Measurements from ENCODE around the gene IMMP2L.
"Not testable (repeated sequence)": the region's sequence is repeated elsewhere in the genome, so short reads cannot be mapped to it uniquely, and the experiment has no call there.

IMMP2L gene

DNA sequence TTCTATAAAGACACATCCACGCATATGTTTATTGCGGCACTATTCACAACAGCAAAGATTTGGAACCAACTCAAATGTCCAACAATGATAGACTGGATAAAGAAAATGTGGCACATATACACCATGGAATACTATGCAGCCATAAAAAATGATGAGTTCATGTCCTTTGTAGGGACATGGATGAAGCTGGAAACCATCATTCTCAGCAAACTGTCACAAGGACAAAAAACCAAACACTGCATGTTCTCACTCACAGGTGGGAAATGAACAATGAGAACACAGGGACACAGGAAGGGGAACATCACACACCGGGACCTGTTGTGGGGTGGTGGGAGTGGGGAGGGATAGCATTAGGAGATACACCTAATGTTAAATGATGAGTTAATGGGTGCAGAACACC, 238.6 kb downstream of the IMMP2L start:
- DNase-seq = not testable (repeated sequence)

GRCh38 chr7:111320133-111320532, 242.2 kb downstream of the IMMP2L start:
- no peak for DNase-seq

DNA sequence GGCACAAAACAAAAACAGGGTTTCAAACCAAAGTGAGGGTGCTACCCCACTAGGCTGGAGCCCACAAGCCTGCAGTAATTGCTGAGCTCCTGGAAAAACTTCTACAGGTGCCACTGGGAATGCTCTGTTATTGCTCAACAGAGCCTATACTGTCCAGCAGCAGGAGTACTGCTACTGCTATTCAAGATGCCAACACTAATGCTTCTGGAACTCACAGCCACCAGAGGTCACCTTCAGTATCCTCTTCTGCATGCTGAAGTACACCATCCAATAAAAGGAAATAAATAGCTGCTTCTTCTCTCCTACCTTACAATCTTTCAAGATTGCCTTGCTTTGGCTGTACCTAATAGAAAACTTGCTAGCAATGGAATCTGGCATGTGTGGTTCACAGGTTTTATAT, 249.3 kb downstream of the IMMP2L start:
- DNase-seq = no peak

- DNase-seq = no peak
These were observed 253.6 kb downstream of the IMMP2L start for GRCh38 chr7:111308691-111309090.

- no peak for DNase-seq
These were observed 260.4 kb downstream of the IMMP2L start for GRCh38 chr7:111301891-111302290.

GRCh38 chr7:111294494-111294893, 267.8 kb downstream of the IMMP2L start:
- DNase-seq = no peak

DNA sequence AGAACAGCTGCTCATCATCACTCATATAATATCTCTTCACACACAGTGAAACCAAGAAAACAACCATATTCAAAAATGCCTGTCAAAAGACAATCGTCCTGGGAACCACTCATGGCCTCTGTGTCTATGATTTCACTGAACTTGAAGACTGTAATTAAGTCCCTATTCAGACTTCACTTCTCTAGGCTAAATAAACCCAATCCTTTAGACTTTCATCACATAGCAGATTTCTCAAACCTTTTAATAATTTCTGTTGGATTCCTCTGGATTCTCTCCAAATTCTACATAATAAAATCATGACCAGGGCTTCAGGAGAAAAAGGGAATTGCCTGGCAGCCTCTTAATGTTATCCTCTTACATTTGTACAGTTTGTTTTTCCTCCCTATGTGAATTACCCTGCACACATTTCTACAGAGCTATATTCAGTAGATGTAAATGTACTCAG, 270.2 kb downstream of the IMMP2L start:
- DNase-seq = peak; percentile 76

DNA sequence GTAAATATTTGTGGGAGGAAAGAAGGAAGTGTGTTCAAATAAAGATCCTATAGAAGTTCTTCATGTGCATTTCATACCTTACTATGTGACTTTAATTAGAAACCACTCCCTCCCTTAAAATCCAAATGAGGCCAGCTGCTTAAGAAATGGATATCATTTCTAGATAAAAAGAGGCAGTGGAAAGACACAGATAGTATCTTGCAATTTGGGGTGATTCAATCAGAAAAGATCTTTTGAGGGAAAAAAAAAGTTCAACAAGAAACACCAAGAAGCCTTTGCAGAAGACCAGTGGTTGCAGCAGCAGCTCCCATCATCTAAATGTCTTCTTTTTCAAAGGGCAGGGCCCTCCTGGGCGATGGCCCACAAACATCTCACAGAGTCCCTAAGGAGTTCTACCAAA, 271.3 kb downstream of the IMMP2L start:
- no peak for DNase-seq

GRCh38 chr7:111290419-111290818, 271.9 kb downstream of the IMMP2L start:
- DNase-seq = no peak

DNA sequence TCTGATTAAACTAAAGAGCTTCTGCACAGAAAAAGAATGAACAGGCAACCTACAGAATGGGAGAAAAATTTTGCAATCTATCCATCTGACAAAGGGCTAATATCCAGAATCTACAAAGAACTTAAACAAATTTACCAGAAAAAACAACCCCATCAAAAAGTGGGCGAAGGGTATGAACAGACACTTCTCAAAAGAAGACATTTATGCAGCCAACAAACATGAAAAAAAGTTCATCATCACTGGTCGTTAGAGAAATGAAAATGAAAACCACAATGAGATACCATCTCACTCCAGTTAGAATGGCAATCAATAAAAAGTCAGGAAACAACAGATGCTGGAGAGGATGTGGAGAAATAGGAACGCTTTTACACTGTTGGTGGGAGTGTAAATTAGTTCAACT, 273.9 kb downstream of the IMMP2L start:
- DNase-seq = not testable (repeated sequence)

- no peak for DNase-seq
These were observed 279.7 kb downstream of the IMMP2L start for GRCh38 chr7:111282626-111283025.

GRCh38 chr7:111274857-111275256, 287.4 kb downstream of the IMMP2L start:
- no peak for DNase-seq

DNA sequence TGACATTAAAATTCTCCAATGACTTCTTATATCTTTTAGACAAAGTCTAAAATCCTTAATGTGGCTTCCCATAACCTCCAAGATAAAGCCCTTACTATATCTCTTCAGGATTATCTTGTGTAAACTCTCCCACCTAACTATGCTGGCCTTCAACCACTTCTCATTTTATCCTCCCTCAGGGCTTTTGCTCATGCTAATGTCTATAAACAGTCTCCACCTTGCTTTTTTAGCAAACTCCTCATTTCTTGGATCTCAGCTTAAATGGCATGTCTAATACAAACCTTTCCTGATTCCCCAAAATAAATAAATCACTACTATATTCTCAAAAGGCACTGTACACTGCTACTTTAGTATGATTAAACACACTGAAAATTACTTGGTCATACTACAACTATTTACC, 290.2 kb downstream of the IMMP2L start:
- DNase-seq = no peak

- not testable (repeated sequence) for DNase-seq
These were observed 291.5 kb downstream of the IMMP2L start for GRCh38 chr7:111270794-111271193.

DNA sequence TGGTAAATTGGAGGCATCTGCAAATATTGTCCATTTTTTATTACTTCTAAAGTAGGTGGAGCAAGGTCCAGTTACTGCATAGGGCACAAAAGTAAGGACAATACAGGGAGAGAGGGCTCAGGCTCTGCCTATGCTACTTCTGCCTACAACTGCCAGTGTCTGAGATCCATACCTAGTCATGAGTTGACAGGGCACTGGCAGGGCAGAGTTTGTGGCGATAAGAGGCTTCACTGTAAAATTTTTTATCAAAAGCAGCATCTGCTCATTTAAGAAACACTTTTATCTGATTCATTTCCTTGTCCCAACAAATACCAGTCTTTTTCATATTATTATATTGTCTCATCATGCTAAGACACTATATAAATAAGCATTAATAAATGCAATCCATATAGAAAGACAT, 293.4 kb downstream of the IMMP2L start:
- no peak for DNase-seq

DNA sequence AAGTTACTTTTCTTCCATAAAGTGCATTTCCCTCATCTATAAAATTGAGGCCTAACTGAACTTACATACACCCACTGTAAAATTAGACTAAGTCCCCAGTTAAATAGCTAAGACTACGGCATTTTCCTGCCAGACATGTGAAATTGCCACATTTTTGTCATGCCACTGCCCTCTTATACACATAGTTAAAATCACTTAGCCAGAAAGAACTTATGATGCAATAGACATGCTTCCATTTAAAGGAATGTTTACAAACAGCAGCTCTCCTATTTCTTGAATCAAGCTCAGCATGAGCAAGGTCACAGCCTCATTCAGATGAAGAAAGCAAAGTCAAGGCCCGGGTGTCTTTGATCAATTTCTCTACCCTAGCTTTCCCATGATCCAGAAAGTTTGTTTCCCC, 295.7 kb downstream of the IMMP2L start:
- DNase-seq = no peak

DNA sequence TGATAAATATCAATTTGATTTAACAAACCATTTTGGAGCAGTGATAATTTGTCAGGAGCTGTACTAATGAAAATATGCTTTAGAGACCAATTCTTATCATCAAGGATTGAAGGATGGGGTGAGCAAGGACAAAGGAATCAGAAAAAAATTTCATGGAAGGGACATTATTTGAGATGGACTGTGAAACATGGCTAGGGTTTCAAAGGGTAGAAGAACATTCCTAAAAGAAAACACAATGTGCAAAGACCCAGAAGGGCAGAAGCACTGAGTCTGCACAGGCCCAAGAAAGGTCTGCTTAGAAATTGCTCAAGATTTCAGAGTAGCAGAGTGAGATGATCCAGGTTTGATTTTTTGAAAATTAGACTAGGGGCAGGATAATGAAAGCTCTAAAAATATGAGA, 296.9 kb downstream of the IMMP2L start:
- no peak for DNase-seq

DNA sequence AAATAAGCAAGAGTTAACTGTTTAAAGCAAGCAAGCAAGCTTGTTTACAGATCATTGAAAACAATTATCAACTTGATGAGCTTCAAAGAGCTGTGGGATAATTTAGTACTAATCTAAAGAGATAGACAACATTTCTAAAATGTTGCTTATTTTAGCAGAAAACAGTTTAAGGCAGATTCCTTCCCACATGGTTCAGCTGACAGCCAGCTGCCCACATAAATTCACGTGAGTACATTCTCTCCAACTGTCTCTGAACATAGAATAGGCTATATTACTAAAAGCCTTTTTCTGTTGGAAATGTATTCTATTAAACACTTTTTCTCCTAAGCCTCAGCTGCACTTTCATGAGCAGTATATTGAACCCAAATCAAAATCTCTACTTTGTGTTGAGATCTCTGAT, 297.3 kb downstream of the IMMP2L start:
- no peak for DNase-seq

DNA sequence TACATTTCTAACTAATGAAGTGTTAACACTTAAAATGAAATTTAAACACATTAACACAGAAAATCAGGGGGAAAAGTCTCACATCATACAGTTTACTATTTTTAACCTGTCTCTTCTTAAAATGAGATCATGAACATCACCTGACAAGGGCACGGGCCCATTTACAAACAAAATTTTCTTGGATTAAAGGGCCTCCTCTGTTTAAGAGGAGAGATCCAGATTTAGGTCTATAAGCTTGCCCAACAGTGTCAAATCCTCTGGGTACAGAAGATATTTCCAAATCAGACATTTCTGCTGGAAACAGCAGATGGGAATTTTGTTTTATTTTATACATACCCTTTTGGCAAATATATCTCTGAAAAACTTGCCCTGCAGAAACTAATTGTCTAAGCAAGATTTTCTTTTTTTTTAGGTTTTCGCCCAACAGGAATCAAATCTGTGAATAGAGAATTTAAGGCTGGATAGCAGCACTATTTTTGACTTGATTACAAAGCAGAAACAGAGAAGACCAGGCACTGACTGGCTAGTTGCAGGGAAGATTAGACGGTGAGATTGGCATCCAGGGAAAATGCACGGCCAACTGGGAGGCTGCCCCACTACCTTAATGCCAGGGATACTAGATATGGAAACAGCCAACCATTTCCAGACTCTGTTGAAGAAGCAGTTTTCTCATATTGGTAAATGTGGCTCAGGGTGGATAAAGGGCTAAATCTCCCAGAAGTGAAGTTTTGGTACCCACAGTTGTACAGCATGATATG, 298.0 kb downstream of the IMMP2L start:
- no peak for DNase-seq

DNA sequence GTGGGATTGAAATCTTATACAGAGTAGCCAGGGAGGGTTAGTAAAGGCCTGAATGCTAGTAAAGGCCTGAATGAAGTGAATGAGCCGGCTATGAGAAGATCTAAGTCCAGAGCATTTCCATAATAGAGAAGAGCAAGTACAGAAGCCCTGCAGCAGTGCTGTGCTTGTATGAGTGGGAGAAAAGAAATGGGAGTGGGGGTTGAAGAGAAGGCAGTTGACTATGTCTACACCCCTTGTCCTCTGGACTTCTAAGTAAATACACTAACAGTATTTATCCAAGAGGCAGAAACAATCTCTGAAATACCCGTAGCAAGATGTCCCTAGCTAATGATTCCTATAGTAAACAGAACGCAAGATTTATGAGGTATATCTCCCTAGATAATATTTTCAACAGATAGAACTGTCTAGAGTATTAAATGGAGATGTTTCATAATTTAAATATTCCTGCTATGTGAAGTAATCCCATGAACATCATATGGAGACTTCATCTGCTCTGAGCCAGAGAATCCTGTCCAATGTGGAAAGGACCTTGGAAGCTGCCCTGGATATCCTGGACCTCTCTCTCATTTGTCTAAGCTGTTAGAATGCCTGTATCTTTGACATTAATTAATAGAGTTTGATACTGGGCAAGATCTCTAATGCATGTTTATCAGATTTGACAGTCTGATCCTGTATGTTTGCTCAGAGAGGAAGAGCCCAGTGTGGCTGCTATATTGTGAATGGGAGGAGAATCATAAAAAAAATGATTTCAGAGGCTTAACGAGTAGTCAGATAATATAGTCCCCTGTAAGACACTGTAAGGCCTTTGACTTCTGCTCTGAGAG, 299.8 kb downstream of the IMMP2L start:
- DNase-seq = no peak

DNA sequence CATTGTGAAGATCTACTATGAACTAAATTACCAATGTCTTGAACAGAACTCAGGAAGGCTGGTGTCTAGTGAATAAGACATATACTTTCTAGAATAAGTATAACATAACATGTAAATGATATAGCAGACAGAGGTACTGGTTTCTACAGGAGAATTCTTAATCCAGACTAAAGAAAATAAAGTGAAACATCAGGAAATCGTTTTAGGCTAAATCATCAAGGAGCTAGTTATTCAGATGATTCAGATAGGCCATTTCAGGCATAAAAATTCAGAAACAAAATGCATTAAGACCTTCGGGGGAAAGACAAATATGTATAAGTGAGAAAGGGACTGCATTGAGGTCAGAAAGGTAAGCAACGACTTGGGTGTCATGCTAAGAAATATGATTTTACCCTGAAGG, 300.8 kb downstream of the IMMP2L start:
- DNase-seq = no peak

DNA sequence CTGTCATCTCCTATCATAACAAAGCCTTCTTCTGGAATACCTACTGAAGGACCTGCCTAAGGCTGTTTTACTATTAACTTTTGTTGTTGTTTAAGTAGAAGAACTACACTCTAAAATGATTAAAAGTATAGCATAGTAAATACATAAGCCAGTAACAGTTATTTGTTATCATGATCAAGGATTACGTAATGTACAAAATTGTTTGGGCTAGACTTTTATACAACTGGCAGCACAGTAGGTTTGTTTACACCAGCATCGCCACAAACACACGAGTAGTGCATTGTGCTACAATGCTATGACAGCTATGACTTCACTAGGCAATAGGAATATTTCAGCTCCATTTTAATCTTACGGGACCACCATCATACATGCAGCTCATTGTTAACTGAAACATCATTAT, 302.3 kb downstream of the IMMP2L start:
- no peak for DNase-seq

GRCh38 chr7:111256391-111256790, 305.9 kb downstream of the IMMP2L start:
- DNase-seq = no peak

DNA sequence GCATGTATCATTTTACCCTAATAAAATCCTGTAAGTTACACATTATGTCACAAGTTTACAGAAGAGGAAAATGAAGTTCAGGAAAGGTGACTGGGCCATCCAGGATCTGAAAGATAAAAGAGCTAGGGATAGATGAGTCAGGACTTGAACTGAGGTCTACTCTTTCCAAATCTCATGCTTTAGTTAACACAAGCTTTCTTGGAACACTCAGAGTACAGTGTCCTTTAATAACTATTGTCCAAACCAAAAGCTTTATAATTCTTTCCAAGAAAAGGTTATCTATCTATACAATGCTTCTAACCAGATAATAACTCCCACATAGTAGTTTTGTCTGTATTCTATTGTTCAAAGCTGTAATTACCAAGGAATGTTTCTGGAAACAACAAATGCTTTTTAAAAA, 306.7 kb downstream of the IMMP2L start:
- DNase-seq = no peak
